HTERT RPE-1 (cell line): ENCODE data around the gene ALDH2.
"Not testable (repeated sequence)": the region's sequence is repeated elsewhere in the genome, so short reads cannot be mapped to it uniquely, and the experiment has no call there.

ENCODE experiments used
- in situ Hi-C: fragments of 300-500 bp; cut with MboI; formaldehyde crosslinking; loops from 4 replicates; pipeline ENCODE4 v1.14.3; 2020; ENCODE audit warnings: low sequenced_read_pairs

ALDH2 gene

GRCh38 chr12:111758120-111758561 is 8.6 kb upstream of the ALDH2 start:
- in situ Hi-C loops: no loop called here

- in situ Hi-C loops: no loop called here
Measured at GRCh38 chr12:111759271-111759670, 7.5 kb upstream of the ALDH2 start.

- in situ Hi-C loops: no loop called here
Measured at GRCh38 chr12:111759991-111760390, 6.7 kb upstream of the ALDH2 start.

- in situ Hi-C loops: no loop called here
Measured at GRCh38 chr12:111761099-111761498, 5.6 kb upstream of the ALDH2 start.

GRCh38 chr12:111761706-111762105 is 5.0 kb upstream of the ALDH2 start:
- in situ Hi-C loops: no loop called here

GRCh38 chr12:111763552-111763951 is 3.2 kb upstream of the ALDH2 start:
- in situ Hi-C loops: not testable (repeated sequence)

- in situ Hi-C loops: no loop called here
Measured at GRCh38 chr12:111764120-111764821, 2.5 kb upstream of the ALDH2 start.

- in situ Hi-C loops: no loop called here
Measured at GRCh38 chr12:111767362-111768158, 827 bp downstream of the ALDH2 start.

GRCh38 chr12:111768159-111768895 is 1.6 kb downstream of the ALDH2 start:
- in situ Hi-C loops: no loop called here

GRCh38 chr12:111769599-111769998 is 2.9 kb downstream of the ALDH2 start:
- in situ Hi-C loops: no loop called here

GRCh38 chr12:111773801-111774551 is 7.2 kb downstream of the ALDH2 start:
- in situ Hi-C loops: no loop called here

GRCh38 chr12:111775205-111776193 is 8.8 kb downstream of the ALDH2 start:
- in situ Hi-C loops: no loop called here

- in situ Hi-C loops: no loop called here
Measured at GRCh38 chr12:111776836-111777344, 10.2 kb downstream of the ALDH2 start.

GRCh38 chr12:111777345-111778045 is 10.8 kb downstream of the ALDH2 start:
- in situ Hi-C loops: no loop called here

GRCh38 chr12:111780166-111780565 is 13.4 kb downstream of the ALDH2 start:
- in situ Hi-C loops: no loop called here

- in situ Hi-C loops: no loop called here
Measured at GRCh38 chr12:111780615-111781014, 13.9 kb downstream of the ALDH2 start.

- in situ Hi-C loops: no loop called here
Measured at GRCh38 chr12:111781085-111781658, 14.4 kb downstream of the ALDH2 start.

- in situ Hi-C loops: no loop called here
Measured at GRCh38 chr12:111783046-111783445, 16.3 kb downstream of the ALDH2 start.
